ELF-1 (cell line): Measurements from ENCODE around the gene GXYLT1.
"Not testable (repeated sequence)": the region's sequence is repeated elsewhere in the genome, so short reads cannot be mapped to it uniquely, and the experiment has no call there.

Experiments
- DNase-seq: peaks from one replicate; pipeline ENCODE4 v3.0.0-alpha.2; 2016; ENCODE audit warnings: low read depth, low spot score

The GXYLT1 gene

DNA sequence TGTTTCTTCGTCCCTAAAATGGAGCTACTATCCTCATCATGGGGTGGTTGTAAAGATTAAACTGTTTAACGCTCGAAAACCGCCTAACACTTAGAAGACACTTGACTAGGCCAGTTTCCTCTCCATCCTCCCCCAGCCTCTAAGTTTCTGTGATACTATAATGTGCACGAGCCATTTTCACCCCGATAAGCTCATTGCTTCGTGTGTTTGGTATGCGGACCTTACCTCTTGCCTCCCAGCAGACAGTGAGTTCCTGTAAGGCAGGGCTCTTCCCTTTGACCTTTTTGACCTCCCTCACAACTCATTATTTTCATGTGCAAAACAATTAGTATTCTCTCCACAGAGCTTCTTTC is 499 bp upstream of the GXYLT1 start:
- DNase-seq, result no peak

DNA sequence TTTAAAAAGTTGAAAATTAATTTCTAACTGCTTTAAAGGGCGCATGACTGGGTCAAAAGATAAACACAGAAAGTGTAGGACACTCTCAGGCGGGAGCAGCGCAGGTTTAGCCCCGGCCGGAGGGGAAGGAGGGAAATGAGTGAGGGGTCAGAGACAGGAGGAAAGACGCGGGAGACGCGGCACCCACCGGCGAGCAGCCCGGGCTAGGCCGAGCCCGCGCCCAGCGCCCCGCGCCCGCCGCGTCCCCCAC is 591 bp downstream of the GXYLT1 start:
- peak; percentile 34 for DNase-seq

DNA sequence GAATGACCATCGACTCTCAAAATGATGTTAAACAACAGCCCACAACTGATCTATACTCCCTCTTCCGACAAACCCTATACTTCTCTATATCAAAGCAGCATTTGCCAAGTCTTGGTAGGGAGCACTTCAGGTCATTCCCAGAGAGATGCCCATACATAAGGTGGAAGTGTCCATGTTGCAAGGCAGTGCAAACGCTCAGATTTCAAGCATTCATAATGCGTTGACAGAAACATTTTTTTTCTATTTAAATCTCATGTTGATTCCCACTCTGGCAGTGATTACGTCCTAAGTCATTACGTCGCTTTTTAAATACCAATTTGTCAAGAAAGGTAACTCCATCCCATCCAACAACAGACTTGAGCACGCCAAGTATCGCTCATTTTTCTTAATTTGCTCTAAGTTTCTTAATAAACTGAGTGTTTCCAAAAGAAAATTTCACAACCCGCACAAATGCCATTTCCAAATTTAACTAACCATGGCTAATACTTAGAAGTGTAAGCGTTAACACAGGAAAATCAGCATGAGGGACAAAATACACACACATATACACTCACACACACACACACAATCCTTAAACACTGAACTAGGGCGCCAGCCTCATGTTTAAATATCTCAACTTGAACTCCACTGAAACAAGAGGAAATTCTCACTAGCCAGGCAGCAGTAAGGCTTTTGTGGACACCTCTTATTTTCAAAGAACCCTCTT is 1.1 kb downstream of the GXYLT1 start:
- peak; percentile 11 for DNase-seq

DNA sequence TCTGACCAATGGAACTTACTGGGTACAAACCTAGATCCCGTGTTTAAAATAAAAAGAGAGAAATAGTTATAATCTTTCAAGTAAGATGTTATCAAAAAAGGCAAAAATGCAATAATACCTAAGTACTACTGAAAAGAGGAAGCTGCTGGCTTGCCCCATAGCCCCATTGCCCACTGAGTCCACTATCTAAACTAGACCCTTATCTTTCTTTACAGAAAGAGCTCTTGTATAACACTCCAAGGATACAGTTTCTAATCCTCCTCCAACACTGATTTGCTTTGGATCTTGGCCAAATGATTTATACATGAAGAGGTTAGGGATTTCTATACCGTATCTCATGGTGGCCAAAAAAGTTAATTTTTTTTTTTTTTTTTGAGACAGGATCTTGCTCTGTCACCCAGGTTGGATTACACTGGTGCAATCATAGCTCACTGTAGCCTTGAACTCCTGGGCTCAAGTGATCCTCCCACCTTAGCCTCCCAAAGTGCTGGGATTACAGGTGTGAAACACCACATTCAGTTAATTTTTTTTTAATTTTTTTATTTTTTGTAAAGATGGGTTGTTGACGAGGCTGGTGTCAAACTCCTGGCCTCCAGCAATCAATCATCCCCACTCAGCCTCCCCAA is 2.6 kb downstream of the GXYLT1 start:
- DNase-seq, result no peak

DNA sequence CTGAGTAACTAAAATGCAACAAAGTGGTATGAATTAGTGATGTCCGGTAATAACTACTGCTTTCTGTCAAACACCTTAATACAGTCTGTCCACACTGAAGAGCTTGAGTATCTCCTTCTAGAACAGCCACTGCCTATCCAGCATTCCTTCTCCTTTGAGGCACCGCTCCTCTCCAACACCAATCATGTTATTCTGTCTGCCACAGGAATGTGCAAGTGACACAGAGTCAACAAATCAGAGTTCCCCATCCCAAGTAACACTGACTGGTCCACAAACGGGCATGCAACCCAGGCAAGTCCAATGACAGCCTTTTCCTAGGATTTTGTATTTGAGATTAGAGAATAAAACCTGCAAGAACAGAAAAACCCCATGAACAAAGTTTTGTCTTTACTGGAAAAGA is 3.8 kb downstream of the GXYLT1 start:
- DNase-seq, result peak; percentile 32

DNA sequence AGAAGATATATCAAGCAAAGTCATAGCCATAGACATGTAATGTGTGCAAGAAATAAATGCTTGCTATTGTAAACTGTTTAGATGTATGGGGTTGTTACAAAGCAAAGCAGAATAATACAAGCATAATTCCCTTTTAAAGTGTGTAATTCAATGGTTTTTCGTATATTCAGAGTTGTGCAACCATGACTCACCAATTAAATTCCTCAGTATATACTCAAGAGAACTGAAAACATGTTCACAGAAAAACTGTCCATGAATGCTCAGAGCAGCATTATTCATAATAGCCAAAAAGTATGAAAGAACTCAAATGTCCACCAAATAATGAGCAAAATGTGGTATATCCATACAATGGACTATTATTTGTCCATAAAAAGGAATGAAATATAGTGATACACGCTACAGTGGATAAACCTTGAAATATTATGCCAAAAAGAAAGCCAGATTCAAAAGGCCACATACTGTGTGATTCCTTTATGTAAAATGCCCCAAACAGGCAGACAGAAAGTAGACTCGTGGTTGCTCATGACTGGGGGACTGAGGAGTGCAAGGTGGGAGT is 9.3 kb downstream of the GXYLT1 start:
- no peak for DNase-seq

DNA sequence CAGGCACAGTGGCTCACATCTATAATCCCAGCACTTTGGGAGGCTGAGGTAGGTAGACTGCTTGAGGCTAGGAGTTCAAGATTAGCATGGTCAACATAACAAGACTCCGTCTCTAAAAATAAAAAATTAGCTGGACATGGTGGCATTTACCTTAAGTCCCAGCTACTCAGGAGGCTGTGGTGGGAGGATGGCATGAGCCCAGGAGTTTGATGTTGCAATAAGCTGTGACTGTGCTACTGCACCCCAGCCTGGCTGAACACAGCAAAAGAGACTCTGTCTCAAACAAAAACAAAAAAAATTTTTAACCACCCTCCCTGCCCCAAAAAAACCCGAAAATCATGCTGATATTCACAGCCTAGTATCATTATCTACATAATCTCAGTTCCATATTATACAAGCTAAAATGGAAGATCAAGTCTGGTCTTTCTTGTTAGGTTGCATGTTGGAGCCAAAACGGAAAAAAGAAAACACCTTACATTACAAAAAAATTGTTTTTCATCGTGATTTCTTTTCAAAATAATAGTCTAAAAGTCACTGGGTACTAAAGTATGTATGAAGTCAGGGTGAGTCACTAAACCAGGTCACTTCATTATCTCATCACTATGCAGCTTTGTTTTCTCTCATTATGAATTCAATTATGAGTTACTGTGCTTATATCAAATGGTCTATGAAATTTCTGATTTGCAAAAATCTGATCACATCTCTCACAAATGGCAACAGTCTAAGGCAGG is 13.8 kb downstream of the GXYLT1 start:
- no peak for DNase-seq

DNA sequence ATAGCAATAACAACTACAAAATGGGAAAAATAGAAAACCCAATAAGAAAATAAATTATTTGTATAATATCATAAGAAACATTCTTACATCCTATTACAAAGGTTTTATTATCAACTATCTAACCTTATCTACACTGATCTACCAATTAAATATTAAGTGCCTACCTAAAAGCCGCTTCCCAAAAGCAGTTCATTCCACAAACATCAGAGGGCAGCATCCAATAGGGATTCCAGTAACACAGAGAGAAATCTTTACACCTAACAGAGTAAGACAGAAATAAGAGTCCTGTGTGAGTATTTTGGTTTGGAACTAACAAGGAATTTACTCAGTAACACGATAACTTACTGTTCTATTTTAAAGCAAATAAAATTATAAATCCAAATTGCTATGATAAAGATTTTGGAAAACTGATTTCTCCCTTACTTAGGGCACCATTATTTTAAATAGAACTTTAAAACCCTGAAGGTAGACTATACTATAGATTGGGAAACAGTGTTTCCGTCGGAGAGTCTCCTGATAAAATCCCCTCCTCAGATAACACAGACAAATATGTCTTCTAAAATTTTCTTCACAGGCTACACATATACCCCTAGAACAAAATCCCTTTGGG is 15.0 kb downstream of the GXYLT1 start:
- DNase-seq, result peak; percentile 37

DNA sequence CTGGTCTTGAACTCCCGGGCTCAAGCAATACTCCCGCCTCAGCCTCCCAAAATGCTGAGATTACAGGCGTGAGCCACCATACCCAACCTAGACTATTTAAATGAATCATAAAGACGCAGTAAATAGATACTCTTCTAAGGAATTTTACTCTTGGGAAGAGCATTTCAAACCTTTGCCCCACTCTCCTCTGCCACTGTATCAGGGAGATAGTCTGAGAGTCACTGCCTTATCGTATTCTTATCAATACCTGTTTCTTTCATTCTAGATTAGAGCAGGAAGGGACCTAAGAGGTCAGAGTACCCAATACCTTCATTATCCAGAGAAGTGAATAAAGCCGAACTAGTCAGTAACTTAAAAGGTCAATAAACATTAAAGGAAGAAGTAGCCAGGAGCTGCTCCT is 15.8 kb downstream of the GXYLT1 start:
- no peak for DNase-seq

DNA sequence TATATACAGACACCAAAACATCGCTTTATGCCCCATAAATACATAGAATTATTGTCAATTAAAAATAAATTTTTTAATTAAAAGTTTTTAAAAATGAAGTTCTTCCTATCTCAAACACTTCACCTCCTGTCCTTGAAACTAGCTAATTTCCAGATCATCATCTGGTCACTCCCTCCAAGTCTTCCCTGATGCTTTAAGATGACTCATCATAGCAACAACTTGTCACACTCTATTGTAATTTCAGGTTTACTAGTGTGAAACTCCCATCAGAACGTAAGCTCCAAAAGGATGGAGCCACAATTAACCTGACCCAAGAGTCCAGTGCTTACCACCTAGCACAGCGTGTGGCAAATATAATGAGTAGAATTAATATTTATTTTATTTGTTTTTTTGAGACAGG is 16.3 kb downstream of the GXYLT1 start:
- no peak for DNase-seq

DNA sequence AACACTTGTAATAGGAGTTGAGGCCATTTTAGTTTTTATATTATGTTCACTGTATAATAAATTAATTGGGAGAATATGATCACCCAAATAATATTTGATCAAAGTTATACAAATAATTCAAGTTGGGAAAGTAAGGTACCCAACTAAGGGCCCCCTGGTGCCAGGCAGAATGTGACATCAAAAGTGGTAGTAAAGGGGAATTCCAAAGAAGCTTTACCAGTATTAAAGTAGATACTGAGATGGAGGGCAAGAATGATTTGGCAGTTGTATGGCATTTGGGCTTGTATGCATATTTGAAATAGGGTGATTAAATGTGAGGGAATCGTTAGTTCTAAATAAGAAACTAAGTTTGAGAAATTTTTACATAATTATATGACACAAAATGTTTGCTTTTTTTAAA is 17.7 kb downstream of the GXYLT1 start:
- no peak for DNase-seq

DNA sequence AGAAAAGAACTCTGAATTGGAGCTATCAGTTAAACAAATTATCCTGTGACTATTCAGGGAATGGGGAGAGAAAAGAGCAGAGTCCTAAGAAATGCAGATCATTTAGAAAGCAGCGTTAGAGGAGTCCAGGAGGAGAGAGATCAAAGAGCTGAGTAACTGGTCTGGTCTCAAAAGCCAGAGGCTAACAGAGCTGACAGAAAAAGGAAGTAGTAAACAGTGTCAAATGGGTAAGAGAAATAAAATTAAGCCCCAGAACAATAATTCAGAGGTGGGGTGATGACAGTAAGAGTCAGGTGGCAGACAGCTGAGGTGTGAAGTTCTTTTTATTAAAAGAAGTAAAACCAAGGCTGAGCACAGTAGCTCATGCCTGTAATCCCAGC is 19.3 kb downstream of the GXYLT1 start:
- peak; percentile 73 for DNase-seq

DNA sequence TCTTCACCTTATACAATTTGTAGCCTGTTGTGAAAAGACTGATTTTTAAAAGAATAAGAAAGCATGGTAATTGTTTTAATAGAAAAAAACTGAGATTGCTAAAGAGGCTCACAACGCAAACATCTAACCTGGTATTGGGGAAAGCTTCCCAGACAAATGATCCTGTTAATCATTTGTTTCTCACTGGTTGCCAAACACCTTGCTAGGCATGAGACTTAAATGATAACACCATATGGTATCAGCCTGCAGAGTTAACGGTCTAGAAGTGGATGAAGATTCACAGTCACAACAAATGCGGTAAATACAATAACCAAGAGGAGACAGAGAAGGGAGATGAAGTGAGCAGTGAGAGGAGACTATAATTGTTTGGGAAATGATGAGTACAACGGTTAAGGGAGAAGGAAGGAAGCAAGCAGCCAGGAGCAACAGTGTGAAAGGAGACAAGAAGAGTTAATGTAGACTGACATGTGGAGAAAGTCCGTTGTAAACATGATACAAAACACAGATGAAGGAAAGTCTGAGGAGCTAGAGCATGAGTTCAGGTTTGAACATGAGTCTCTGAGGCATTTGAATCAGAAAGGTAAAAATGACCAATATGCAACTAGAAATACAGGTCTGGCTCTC is 19.8 kb downstream of the GXYLT1 start:
- no peak for DNase-seq

DNA sequence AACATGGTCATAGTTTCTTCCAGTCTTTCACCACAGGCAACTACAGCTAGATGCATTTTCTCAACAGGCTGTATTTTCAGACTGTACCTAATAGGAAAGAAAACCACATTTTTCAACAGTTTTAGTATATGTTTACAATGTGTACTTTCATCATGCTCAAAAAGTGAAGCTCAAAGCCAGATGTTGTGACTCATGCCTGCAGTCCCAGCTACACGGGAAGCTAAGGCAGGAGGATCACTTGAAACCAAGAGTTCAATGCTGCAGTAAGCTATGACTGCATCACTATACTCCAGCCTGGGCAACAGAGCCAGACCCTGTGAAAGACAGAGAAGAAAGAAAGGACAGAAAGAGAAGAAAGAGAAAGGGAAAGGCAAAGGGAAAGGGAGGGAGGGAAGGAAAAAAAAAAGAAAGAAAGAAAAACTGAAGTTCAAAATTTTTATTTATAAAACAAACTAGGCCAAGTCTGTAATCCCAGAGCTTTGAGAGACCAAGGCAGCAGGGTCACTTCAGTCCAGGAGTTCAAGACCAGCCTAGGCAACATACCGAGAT is 25.5 kb downstream of the GXYLT1 start:
- no peak for DNase-seq

DNA sequence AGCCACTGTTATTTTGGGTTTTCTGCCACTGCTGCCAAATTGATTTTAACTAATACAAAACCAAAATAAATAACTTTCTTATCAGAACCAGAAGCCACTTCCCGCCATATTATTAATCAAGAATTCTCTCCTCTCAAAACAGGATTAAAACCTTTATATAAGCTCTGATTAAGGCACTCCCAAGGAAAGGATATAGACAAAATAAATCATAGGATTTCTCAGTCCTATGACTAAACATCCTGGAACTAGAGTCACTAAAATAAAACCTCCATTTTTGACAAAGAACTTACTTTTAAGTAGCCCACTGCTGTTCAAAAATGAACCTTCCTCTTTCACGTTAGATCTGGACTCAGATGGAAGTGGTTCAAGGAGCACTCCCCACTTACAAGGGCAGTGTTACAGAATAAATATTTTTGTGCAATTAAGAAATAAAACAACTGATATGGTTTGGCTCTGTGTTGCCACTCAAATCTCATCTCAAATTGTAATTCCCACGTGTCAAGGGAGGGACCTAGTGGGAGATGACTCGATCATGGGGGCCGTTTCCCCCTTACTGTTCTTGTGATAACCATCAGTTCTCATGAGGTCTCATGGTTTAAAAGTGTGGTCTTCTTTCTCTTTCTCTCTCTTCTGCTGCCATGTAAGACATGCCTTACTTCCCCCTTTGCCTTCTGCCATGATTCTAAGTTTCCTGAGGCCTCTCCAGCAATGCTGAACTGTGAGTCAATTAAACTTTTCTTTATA is 26.4 kb downstream of the GXYLT1 start:
- DNase-seq, result no peak

DNA sequence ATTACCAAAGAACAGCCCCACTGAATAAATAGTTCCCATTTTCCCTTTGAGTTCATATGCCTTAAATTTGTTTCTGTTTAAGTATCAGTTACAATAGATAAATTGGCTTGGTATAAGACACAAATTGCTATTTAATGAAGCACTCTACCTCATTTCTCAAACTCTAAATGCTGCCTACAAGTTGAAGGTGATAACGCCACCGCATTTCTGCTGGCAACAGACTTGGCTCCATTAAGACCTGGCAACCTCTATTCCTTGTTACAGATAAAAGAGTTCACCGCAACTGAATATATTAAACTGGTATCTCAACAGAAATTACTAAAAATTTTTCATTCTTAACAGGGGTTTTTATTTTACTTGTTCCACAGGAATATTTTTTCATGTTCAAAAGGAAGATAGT is 35.6 kb downstream of the GXYLT1 start:
- no peak for DNase-seq

DNA sequence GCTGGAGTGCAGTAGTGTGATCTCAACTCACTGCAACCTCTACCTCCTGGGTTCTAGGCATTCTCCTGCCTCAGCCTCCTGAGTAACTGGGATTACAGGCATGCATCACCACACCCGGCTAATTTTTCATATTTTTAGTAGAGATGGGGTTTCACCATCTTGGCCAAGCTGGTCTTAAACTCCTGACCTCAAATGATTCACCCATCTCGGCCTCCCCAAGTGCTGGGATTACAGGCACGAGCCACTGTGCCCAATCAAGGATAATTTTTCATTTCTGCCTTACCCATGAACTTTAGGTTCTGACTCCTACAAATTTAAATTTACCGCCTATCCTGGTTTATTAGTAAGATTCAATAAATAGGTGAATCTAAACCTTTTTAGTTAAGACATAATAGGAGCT is 37.9 kb downstream of the GXYLT1 start:
- DNase-seq, result not testable (repeated sequence)

DNA sequence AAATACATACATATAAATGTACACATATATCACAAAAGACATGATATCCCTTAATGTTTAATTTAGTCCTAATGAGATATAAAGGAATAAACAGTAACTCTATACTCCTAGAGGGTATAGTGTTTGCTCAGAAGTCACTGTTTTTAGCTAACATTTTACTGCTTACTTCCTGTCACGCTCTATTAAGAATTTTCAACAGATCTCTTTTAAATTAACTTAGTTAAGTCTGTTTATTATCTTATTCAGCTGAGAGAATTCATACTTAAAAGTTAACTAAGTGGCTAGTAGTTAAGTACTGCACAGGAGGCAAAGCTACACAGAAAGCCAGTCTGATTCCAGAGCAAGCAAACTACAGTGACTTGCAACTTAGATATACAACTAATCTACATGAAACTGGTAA is 39.9 kb downstream of the GXYLT1 start:
- DNase-seq, result no peak

DNA sequence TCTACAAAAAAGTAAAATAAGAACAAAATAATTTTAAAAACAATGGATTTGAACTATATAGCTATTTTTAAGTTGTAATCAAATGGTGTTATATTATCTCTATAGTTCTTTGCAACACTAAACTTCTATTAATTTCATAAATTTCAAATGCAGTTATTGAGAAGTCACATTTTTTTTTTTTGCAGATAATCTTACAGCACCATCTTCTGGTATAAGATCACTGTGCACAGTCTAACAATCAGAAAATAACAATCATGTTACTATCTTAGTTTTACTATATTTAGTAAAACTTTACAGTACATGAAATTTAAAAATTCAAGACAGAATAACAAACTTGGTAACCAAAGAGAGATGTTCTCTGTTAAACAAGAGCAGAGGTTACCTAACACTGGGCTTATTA is 40.6 kb downstream of the GXYLT1 start:
- no peak for DNase-seq

DNA sequence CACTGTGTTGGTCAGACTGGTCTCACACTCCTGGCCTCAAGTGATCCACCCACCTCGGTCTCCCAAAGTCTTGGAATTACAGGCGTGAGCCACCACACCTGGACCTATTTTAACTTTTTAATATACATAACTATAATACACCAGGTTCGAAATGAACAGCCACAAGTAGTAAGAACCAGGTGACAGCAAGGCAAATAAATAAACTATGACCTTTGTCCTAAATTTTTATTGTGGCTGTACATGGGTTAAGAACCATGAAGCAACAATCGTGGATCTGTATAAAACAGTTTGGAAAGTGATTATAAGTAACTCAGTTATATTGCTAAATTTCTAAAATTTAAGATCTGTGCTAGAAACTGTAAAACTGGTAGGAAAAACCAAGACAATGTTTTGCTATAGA is 41.5 kb downstream of the GXYLT1 start:
- DNase-seq, result no peak

DNA sequence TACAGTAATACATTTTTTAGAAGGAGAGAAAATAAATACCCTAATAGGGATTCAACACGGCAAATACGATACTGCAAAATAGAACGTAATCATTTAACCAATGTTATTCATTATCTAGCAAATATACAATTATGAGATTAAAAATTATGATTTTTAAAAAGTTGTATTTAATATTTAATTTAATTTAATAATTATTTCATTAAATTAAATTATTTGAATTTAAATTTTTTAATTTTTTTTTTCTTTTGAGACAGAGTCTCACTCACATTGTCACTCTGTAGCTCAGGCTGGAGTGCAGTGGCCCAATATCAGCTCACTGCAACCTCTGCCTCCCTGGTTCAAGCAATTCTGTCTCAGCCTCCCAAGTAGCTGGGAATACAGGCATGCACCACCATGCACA is 42.0 kb downstream of the GXYLT1 start:
- no peak for DNase-seq
